A204.1 (cell line): ENCODE measurements around the gene ABHD16B.
A peak's percentile ranks its signal among the peaks of the same experiment; 100 is the strongest.
"Not testable (repeated sequence)": the region's sequence is repeated elsewhere in the genome, so short reads cannot be mapped to it uniquely, and the experiment has no call there.

Experiments used
- FAIRE-seq: peaks from 2 replicates; lab custom pipeline; 2012; peaks lifted over from hg19 to GRCh38; lab: Jason Lieb, UNC

The ABHD16B gene

DNA sequence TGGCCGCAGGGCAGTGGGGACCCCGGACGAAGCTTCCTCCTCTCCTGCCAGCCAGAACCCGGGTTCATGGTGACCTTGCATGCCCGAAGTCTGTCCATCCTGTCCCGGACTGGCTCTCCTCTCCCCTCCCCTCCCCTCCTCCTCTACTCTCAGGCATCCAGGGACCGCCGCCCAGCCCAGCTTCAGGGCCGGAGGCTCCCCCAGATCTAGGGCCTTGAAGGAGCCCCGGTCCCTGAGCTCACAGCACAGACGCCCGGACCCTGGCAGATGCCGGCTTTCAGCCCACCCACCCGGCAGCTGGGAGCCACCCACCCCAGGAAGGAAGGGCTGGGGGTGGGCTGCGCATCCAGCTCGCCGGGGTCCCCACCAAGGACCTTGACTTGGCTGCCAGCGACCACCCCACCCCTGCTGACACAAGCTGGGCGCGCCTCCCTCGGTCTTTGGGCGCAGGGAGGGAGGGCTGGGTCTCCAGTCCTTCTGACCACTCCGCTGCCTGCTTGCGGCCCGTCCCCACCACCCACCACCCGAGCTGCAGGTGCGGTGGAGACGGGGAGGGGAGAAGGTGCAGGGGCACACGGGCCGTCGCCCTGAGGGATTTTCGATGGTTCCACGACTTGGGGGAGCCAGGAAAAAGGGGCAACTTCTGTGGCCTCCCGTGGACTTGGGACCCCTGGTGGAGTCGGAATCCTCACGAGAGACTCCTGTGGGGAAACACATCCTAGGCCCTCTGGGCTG is 5.8 kb upstream of the ABHD16B start:
- FAIRE-seq, result no peak

DNA sequence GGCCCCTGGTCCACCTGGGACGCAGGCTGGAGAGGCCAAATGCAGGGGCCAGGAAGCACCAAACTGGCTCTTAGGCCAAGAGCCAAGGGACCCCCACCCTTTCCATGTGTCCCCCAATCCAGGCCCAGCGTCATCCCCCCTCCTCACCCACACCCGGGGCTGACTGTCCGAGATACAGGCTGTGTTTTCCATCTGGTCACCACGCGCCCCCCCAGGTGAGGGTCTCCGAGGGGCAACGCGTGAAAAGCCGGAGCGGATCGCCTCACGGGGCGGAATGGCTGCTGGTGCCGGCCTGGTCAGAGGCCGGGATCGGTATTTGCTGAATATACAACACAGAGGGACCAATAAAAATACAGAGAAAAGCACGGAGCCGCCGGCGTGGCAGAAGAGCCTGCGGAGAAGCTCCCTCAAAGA is 5.2 kb upstream of the ABHD16B start:
- no peak for FAIRE-seq

DNA sequence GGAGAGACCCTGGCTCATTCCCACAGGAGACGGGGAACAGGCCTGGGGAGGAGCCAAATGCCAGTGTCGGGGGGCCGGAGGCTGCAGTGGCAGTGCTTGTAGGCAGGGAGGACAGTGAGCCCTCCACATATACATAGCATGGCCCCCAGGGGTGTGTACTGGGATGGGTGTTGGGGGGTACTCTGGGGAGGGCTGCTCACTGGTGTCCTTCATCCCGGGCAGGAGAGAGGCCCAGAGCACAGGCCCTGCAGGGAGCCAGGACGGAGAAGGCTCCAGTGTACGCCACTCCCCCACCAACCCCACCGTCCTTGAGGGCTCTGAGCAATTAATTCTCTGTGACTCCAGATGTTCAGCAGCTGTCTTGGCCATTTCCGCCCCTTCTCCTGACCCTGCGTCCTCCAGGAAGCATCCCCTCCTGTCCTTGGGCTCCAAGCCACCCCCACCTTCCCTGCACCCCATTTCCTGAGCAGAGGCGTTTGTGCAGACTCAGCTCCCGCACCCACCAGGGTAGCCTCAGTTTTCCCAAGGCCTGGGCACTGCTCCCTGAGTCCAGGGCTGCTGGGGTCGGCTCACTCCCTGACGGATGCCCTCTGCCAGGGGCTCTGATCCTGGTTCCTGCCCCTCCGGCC is 3.4 kb upstream of the ABHD16B start:
- no peak for FAIRE-seq

DNA sequence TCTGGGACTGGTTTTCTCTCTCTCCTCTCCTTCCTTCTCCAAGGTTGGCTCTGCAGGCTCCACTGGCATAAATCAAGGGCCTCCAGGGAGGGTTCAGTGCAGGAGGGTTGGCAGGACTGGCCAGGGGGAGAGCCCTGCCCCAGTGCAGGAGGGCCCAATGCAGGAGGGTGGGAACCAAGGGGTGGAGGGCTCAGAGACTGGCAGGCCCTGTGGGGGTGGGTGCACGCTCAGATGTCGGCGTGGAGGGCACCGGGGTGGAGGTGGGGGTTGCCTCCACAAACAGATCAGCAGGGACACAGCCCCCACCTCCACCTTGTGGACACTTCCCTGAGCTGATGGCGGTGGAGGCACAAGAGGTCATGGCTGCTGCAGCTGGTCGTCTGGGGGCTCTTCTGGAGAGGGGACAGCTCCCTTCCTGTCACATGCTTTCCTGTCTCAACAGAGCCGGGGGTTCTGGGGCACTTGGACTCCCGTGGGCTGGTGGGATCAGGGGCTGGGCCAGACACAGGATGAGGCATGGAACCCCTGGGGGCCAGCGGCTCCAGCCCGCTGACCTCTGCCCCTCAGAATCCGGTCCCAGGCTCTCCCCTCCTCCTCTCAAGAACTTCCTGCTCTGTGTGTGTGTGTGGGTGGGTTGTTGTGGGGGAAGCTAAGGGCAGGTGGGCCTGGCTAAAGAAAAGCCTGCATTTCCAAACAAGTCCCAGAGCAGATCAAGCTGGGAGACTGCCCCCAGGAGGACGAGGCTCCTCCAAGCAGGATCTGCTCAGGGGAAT is 2.7 kb upstream of the ABHD16B start:
- FAIRE-seq, result no peak

DNA sequence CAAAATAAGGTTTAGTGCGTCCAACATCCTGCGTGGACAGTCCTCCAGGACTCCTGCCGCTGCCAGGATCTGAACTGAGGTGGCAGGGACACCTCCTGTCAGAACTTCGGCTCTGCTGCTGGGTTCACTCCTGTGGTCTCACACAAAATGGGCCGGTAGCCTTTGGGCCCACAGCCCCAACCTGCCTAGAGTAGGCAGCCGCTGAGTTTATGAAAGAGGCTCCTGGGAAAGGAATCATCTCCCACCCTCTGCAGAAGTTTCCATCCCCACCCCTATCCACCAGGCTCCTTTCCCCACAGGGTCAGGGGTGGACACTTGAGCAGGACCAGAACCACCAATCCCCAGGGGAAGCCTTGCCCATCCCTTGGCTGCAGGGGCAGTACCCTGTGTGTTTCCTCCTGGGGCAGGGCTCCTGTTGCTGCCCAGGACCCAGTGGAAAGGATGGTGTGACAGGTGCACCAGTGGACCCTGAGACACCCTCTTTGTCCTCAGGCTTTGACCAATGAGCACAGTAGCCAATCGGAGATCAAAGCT is 2.1 kb upstream of the ABHD16B start:
- no peak for FAIRE-seq

DNA sequence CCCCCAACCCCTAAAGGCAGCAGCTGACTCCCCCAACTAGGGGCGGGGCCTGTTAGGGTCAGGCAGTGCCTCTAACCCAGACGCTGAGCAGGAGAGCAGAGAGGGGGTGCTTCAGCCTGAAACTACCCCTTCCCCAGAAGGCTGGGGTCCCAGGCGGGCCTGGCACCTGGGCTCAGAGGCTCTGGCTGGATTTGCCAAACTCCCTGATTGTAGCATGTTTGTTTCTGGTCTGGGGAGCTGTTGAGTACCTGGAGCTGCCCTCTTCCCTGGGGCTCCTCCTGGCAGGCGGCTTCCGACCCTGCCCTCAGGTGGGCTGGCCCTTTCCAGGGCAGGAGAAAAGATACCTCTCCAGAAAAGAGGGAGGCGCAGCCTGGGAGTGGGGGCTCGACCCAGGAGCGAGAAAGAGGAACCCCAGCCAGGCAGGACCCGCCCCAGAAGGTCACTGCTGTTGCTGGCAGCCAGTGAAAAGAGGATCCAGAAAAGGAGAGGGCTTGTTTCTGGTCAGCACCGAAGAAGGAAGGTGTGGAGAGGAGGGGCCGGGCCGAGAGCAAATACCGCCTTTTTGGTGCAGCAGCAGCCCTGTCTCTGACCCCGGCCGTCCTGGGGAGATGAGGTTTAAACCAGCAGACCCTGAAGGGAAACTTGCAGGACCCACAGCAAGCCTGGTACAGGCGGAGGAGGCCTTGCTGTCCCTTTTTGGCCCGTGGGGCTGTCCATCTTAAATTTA is 810 bp upstream of the ABHD16B start:
- FAIRE-seq, result no peak

DNA sequence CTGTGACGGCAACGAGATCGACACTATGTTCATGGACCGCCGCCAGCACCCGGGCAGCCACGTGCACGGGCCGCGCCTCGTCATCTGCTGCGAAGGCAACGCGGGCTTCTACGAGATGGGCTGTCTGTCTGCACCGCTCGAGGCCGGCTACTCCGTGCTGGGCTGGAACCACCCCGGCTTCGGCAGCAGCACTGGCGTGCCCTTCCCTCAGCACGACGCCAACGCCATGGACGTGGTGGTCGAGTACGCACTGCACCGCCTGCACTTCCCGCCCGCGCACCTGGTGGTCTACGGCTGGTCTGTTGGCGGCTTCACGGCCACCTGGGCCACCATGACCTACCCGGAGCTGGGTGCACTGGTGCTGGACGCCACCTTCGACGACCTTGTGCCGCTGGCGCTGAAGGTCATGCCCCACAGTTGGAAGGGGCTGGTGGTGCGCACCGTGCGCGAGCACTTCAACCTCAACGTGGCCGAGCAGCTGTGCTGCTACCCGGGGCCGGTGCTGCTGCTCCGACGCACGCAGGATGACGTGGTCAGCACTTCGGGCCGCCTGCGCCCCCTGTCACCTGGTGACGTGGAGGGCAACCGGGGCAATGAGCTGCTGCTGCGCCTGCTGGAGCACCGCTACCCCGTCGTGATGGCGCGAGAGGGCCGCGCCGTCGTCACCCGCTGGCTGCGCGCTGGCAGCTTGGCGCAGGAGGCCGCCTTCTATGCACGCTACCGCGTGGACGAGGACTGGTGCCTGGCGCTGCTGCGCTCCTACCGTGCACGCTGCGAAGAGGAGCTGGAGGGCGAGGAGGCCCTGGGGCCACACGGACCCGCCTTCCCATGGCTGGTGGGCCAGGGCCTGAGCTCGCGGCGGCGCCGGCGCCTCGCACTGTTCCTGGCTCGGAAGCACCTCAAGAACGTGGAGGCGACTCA is 943 bp downstream of the ABHD16B start:
- FAIRE-seq, result no peak

DNA sequence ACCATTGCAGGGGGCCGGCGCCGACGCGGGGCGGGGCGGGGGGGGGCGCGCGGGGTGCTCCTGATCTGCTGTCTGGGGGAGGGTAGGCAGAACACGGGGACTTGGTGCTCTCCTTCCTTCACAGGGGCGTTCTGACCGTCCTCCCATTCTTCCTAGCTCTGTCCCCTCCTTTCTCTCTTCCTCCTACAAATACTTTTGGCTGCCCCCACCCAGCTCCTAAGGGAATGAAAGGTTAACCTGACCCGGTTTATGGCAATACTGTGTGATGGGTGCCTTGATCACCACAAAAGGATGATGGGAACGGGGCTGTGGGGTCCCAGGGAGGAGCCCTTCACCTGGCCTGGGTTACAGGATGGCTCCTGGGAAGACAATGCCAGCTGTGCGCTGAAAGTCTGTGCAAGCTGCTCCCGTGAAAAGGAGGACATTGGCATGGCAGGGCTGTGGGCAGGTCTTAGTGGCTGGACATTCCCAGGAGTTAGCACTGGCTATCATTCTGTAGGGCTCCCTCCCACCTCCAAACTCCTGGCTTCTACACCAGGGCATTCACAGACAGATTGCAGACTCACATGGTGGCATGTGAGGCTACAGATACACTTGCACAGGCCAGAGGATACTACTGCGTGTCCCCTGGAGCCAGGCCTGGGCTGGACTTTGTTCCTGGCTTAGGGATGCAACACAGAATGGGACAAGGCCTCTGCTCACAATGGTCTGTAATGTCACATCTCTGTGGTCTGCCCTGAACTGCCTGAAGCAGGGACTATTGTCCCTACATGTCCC is 1.9 kb downstream of the ABHD16B start:
- no peak for FAIRE-seq

DNA sequence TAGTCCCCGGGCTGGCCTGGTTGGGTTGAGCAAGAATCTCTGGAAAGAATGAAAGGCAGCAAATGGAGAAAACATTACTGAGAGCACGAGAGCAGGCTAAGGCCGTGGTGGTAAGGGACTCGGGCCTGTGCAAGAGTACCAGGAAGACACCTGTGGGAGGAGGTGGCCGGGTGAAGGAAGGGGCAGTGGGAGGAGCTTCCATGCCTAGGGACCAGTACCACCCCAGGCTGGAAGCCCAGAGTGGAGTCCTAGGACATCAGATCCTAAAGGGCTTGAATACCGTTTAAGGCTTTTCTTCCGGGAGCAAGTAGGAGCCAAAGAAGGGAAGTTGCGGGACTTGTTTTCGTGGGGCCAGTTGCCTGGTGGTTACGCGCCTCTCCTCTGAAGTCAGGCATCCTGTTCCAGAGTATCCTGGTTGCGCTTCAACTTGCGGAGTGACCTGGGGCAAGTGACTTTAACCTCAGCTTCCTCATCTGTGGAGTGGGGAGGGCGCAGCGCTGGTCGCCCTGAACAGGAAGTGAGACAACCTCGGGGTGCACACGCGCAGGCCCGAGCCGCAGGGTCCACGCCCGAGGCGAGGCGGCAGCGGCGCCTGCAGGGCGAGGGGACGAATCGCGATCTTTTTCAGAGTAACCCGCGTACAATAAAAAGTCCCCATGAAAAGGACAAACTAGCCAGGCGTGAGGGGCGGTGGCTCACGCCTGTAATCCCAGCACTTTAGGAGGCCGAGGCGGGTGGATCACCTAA is 2.7 kb downstream of the ABHD16B start:
- FAIRE-seq, result no peak

DNA sequence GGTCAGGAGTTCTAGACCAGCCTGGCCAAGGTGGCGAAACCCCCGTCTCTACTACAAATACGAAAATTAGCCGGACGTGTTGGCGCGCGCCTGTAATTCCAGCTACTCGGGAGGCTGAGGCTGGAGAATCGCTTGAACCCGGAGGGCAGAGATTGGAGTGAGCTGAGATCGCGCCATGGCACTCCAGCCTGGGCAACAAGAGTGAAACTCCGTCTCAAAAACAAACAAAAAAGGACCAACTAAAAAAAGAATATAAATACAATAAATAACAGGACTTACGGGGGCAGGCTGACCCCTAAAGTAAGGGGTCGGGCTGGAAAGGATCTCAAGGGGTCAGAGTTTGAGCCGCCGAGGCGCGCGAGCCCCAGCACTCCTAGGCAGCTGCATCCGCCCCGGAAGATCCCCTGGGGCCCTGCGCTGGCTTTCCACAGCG is 3.3 kb downstream of the ABHD16B start:
- FAIRE-seq, result no peak

DNA sequence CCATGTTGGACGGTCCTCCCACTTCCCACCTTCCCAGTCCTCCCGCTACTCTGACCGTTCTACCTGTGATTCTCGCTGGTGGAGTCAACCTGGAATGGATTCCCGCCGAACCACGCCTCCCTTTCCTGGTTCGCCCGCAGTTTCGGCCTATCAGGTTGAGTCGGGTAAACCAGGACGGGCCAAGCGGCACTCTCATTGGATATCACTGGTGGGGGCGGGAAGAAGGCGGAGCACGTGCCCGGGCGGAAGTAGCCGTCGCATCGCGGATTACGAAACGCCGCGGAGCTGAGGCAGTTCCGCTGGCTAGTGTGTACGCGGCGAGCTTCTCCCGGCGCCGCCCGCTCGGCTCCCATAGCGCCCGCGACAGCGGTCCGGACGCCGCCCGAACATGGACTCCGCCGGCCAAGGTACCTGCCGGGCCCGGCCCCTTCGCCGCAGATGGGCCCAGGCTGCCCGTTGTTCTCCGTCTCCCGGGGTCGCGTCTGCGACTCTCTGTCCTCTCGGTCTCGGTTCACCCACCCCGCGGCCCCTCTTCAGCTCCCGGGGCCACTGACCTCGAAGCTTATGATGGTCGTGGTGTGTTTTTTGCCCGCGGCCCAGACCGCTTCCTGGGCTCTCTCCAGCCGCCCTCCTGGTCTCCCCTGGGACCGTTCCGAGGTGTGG is 3.8 kb downstream of the ABHD16B start, which contains the start of gene TPD52L2:
TPD52L2 (plus strand) TSS at position 293 of the 663 bp plus-strand sequence; CDS start at position 389, 96 bp downstream.
- peak; percentile 96 for FAIRE-seq

DNA sequence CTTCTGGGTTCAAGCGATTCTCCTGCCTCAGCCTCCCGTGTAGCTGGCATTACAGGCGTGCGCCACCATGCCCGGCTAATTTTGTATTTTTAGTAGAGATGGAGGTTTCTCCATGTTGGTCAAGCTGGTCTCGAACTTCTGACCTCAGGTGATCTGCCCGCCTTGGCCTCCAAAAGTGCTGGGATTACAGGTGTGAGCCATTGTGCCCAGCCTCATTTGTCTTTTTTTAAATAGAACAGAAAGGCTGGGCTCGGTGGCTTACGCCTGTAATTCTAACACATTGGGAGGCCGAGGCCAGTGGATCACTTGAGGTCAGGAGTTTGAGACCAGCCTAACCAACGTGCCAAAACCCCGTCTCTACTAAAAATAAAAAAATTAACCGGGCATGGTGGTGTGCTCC is 5.7 kb downstream of the ABHD16B start:
- FAIRE-seq, result not testable (repeated sequence)

DNA sequence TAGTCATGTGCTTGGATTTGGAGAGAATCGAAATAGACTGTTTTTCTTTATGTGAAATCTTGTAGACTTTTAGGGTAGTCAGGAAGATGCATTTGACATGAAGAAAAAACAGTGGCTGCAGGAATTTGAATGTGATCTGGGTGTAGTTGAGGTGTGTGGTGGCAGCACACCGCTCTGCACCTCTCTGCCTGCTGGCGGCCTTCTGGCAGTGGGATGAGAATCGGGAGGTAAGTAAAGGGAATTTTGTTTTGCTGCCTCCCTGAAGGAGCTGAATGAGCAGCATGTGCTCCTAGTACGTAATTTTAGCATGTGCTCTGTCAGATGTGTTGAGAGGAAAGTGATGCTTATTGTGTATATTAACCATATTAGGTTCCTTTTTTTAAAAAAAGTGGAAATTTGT is 7.0 kb downstream of the ABHD16B start:
- no peak for FAIRE-seq

DNA sequence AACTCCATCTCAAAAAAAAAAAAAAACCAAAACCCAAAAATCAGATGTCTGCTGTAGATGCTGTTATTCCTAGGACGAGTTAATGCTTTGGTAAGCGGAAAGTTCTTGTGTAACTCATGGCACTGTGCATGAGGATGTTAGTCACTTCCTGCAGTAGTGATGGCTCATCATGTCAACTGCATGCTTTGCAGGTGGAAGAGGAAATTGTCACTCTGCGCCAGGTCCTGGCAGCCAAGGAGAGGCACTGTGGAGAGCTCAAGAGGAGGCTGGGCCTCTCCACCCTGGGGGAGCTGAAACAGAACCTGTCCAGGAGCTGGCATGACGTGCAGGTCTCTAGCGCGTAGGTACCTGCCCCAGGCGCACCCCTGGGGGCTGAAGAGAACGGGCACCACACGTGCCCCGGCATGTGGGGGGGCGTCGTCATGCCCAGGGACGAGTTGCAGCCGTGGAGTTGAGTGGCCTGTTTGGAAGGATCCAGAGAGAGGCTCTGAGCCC is 12.2 kb downstream of the ABHD16B start:
- FAIRE-seq, result no peak

DNA sequence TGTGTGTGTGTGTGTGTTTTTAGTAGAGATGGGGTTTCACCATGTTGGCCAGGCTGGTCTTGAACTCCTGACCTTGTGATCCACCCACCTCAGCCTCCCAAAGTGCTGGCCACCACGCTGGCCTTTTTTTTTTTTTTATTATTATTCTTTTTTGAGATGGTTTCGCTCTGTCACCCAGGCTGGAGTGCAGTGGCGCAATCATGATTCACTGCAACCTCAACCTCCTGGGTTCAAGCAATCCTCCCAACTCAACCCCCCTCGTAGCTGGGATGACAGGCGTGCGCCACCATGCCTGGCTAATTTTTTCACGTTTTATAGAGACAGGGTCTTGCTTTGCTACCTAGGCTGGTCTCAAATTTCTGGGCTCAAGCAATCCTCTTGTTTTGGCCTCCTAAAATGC is 12.9 kb downstream of the ABHD16B start:
- not testable (repeated sequence) for FAIRE-seq

DNA sequence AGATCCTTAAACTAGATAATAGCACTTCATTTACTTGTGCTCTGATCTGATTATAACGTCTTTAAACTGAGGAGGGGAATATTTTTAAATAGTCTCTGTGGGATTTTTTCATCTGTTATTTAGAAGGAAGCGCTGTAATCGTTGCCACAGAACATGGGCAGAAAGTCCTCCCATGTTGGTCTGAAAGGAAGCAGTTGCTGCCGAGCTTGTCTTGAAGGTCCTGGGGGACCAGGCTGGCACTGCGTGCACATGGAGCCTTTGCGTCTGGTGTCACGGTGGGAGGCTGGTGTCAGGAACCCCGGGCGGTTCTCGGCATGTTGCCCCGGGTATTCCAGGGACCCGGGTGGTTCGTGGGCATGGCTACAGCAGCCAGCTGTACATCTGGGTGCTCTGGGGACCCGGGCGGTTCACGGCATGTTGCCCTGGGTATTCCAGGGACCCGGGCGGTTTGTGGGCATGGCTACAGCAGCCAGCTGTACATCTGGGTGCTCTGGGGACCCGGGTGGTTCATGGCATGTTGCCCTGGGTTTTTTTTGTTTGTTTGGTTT is 15.3 kb downstream of the ABHD16B start:
- no peak for FAIRE-seq

DNA sequence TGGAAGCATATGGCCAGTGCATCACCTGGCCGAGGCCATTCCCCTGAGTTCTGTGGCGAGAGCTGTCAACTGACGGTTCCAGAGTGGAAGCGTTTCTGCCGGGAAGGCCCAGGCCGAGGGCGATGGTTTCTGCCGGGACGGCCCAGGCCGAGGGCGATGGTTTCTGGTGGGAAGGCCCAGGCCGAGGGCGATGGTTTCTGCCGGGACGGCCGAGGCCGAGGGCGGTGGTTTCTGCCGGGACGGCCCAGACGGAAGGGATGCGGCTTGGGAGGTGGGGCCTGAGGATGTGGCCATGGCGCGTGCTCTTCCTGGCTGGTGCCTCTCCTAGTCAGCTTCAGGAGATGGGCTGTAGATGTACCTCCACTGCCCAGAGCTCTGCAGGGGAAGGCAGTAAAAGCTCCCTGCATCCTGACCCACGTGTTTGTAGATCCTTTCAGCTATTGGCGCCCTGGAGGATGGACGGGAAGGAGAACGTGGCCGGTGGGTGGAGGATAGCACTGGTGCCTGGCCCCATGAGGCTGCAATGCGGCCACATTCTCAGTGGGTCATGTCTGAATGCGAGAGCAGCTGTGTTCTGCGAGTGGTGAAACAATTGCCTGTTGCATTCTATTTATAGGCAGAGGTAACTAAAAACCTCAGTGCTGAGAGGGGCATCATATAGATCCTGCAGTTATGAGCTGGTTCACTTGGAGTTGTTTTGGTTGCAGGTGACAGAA is 16.6 kb downstream of the ABHD16B start:
- FAIRE-seq, result no peak
